HEK293 (cell line): ENCODE data around the gene C1orf21.

Experiments used
- ATF2 ChIP-seq: fragments of 450-650 bp; formaldehyde crosslinking; IDR thresholded peaks from 2 replicates; pipeline ENCODE4 v1.5.1; 2016; ENCODE audit warnings: missing biosample characterization, missing genetic modification characterization, low read depth
- CTCF ChIP-seq: fragments of 450-650 bp; formaldehyde crosslinking; IDR thresholded peaks from 2 replicates; pipeline ENCODE4 v1.5.1; 2016; ENCODE audit warnings: missing biosample characterization, missing genetic modification characterization
- PRDM10 ChIP-seq: fragments of 450-650 bp; formaldehyde crosslinking; IDR thresholded peaks from 2 replicates; pipeline ENCODE4 v1.5.1; 2016; ENCODE audit warnings: missing biosample characterization, missing genetic modification characterization
- RBAK ChIP-seq: fragments of 450-650 bp; formaldehyde crosslinking; IDR thresholded peaks from 2 replicates; pipeline ENCODE4 v1.5.1; 2016; ENCODE audit warnings: missing biosample characterization, missing genetic modification characterization
- WT1 ChIP-seq: fragments of 450-650 bp; formaldehyde crosslinking; IDR thresholded peaks from 2 replicates; pipeline ENCODE4 v1.5.1; 2016; ENCODE audit warnings: missing biosample characterization, missing genetic modification characterization
- YY1 ChIP-seq: fragments of 450-650 bp; formaldehyde crosslinking; IDR thresholded peaks from 2 replicates; pipeline ENCODE4 v1.5.1; 2018; ENCODE audit warnings: missing biosample characterization, missing genetic modification characterization
- YY2 ChIP-seq: fragments of 450-650 bp; formaldehyde crosslinking; IDR thresholded peaks from 2 replicates; pipeline ENCODE4 v1.5.1; 2016; ENCODE audit warnings: missing biosample characterization, missing genetic modification characterization
- ZBTB20 ChIP-seq: fragments of 450-650 bp; formaldehyde crosslinking; IDR thresholded peaks from 2 replicates; pipeline ENCODE4 v1.5.1; 2016; ENCODE audit warnings: missing biosample characterization, missing genetic modification characterization
- ZFP69B ChIP-seq: fragments of 450-650 bp; formaldehyde crosslinking; IDR thresholded peaks from 2 replicates; pipeline ENCODE4 v1.5.1; 2016; ENCODE audit warnings: missing biosample characterization, missing genetic modification characterization
- ZNF596 ChIP-seq: fragments of 450-650 bp; IDR thresholded peaks from 2 replicates; pipeline ENCODE4 v1.5.0; 2018; ENCODE audit warnings: missing biosample characterization, mild to moderate bottlenecking, missing genetic modification characterization, moderate library complexity
- ZSCAN23 ChIP-seq: fragments of 450-650 bp; formaldehyde crosslinking; IDR thresholded peaks from 2 replicates; pipeline ENCODE4 v1.5.1; 2016; ENCODE audit warnings: missing biosample characterization, missing genetic modification characterization
- ZSCAN5A ChIP-seq: fragments of 450-650 bp; formaldehyde crosslinking; IDR thresholded peaks from 2 replicates; pipeline ENCODE4 v1.5.1; 2016; ENCODE audit warnings: missing biosample characterization, missing genetic modification characterization

- TF ChIP-seq YY1 (tag by site-specific recombination): no peak
- no peak for TF ChIP-seq RBAK
- no peak for TF ChIP-seq WT1 (tag by site-specific recombination)
- TF ChIP-seq CTCF (tag by site-specific recombination): no peak
- TF ChIP-seq ZBTB20 (tag by site-specific recombination): no peak
- no peak for TF ChIP-seq ATF2 (tag by site-specific recombination)
- no peak for TF ChIP-seq PRDM10
- no peak for TF ChIP-seq ZFP69B
- TF ChIP-seq ZNF596 (tag by site-specific recombination): no peak
- no peak for TF ChIP-seq ZSCAN5A
- TF ChIP-seq YY2: no peak
- TF ChIP-seq ZSCAN23: no peak
These were observed 237.2 kb downstream of the C1orf21 start for GRCh38 chr1:184624051-184624450.
